ENCODE data around the gene TRABD2B. TPM values are rescaled to one million over a fixed set of nuclear protein-coding genes. Genes with fewer than 3 reads are reported as not detected.

The TRABD2B gene
- total and polyA plus RNA-seq, 4 donors: 0.28 to 2.6 (median 1.3) TPM

- no peak for DNase-seq (ENCODE audit: low spot score)
Observed at GRCh38 chr1:47968556-47968888, 28.7 kb downstream of the TRABD2B start.

More at GRCh38 chr1:47968556-47968888, 28.7 kb downstream of the TRABD2B start:
- Histone ChIP-seq H3K9ac (ENCODE audit: low read depth in 1 of 2, low read length in 2 of 2) (no peak overlapping the region), H3K27ac (ENCODE audit: low read depth in 1 of 2, low read length in 2 of 2) (peak overlapping the region; percentile 79 to 80), H3K4me3 (ENCODE audit: low read depth in 1 of 3, low read length in 3 of 3) (no peak overlapping the region), H3K36me3 (ENCODE audit: control insufficient read depth in 4 of 4, insufficient read depth in 3 of 4, low read depth in 1 of 4, low read length in 3 of 4) (no peaks in the 10 kb centered on the region), H3K4me1 (ENCODE audit: control insufficient read depth in 4 of 4, insufficient read depth in 4 of 4, low read length in 3 of 4) (peaks cover 16 to 80% (median 55%) of the 10 kb centered on the region in 4 donors), H3K9me3 (ENCODE audit: control insufficient read depth in 4 of 4, low read length in 3 of 4) (no peaks in the 10 kb centered on the region), H3K27me3 (ENCODE audit: control insufficient read depth in 4 of 4, insufficient read depth in 4 of 4, low read length in 3 of 4) (no peaks in the 10 kb centered on the region)
- WGBS: 89% methylated on average over 3 of the region's 3 CpGs
- TF ChIP-seq TAF1 (conservative IDR thresholded peaks at IDR 0.05) (no peak), FOXA2 (IDR thresholded peaks at IDR 0.05) (no peak), FOXA1 (IDR thresholded peaks at IDR 0.05) (no peak), SP1 (IDR thresholded peaks at IDR 0.05) (no peak), MAX (IDR thresholded peaks at IDR 0.05) (no peak), HNF4A (conservative IDR thresholded peaks at IDR 0.05) (no peak), NR2F2 (IDR thresholded peaks at IDR 0.05) (no peak), HNF4G (IDR thresholded peaks at IDR 0.05) (no peak), CTCF (IDR thresholded peaks at IDR 0.05; ENCODE audit: low read depth, low read length, missing input control) (no peak), ATF3 (IDR thresholded peaks at IDR 0.05) (no peak), REST (IDR thresholded peaks at IDR 0.05) (no peak), RAD21 (IDR thresholded peaks at IDR 0.05) (no peak), JUND (IDR thresholded peaks at IDR 0.05) (no peak), ZBTB33 (IDR thresholded peaks at IDR 0.05) (no peak)
